ENCODE data around the gene MGAT4B. TPM values are rescaled to one million over a fixed set of nuclear protein-coding genes. Genes with fewer than 3 reads are reported as not detected.

The MGAT4B gene
- total RNA-seq, 1 experiment from 2014 or later: 406 TPM

DNA sequence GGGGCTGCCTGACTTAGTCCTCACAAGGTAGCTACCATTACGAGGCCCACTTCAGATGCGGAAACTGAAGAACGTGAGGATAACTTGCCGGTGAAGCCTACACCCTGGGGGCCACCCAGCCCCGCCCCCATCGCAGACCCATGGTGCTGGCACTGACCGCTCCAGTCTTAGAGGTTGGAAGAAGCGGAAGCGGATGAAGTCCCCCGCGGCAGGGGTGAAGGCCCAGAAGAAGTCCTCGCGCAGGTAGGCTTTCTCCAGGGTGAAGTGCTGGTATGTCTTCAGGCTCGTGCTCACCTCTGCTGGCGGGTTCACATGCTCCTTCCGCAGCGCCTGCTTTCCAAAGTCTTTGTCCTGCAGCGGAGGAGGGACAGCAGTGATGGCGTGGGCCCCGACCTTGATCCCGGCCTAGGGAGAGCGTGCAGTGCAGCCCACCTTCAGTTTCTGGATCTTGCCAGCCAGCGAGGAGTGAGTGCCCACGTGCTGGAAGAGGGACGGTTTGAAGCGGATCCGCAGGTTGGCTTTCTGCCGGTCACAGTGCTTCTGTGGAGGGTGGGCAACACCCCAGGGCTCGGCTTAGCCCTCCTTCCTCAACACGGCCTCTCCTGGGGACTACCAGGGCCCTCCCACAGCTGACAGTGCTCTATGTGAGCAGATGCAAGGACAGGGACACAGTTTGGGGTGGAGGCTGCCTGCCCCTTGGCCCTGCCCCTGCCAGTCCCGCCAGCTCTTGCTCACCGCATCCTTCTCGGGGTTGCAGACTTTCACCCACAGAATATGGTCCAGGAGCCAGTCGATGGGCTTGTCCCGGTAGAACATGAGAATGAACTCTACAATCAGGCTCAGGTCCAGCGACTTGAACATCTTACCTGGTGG is 7.7 kb downstream of the MGAT4B start:
- no peak overlapping the region for H3K27ac ChIP-seq (ENCODE audit: low read length)
- no peaks in the 10 kb centered on the region for H3K27me3 ChIP-seq (ENCODE audit: control insufficient read depth, insufficient read depth, low read length)
- no peak for TF ChIP-seq TCF7L2 (IDR thresholded peaks at IDR 0.05; ENCODE audit: low read depth, low read length)
- TF ChIP-seq POLR2AphosphoS5 (IDR thresholded peaks at IDR 0.05; ENCODE audit: low read depth, low read length): no peak; the same call in 1 of the 2 replicates
- TF ChIP-seq, protein P1, sequence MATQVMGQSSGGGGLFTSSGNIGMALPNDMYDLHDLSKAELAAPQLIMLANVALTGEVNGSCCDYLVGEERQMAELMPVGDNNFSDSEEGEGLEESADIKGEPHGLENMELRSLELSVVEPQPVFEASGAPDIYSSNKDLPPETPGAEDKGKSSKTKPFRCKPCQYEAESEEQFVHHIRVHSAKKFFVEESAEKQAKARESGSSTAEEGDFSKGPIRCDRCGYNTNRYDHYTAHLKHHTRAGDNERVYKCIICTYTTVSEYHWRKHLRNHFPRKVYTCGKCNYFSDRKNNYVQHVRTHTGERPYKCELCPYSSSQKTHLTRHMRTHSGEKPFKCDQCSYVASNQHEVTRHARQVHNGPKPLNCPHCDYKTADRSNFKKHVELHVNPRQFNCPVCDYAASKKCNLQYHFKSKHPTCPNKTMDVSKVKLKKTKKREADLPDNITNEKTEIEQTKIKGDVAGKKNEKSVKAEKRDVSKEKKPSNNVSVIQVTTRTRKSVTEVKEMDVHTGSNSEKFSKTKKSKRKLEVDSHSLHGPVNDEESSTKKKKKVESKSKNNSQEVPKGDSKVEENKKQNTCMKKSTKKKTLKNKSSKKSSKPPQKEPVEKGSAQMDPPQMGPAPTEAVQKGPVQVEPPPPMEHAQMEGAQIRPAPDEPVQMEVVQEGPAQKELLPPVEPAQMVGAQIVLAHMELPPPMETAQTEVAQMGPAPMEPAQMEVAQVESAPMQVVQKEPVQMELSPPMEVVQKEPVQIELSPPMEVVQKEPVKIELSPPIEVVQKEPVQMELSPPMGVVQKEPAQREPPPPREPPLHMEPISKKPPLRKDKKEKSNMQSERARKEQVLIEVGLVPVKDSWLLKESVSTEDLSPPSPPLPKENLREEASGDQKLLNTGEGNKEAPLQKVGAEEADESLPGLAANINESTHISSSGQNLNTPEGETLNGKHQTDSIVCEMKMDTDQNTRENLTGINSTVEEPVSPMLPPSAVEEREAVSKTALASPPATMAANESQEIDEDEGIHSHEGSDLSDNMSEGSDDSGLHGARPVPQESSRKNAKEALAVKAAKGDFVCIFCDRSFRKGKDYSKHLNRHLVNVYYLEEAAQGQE (IDR thresholded peaks at IDR 0.05; ENCODE audit: insufficient read depth in 1 of 2, low read depth in 2 of 2, low read length in 1 of 2): no peak
- TF ChIP-seq, protein P2, sequence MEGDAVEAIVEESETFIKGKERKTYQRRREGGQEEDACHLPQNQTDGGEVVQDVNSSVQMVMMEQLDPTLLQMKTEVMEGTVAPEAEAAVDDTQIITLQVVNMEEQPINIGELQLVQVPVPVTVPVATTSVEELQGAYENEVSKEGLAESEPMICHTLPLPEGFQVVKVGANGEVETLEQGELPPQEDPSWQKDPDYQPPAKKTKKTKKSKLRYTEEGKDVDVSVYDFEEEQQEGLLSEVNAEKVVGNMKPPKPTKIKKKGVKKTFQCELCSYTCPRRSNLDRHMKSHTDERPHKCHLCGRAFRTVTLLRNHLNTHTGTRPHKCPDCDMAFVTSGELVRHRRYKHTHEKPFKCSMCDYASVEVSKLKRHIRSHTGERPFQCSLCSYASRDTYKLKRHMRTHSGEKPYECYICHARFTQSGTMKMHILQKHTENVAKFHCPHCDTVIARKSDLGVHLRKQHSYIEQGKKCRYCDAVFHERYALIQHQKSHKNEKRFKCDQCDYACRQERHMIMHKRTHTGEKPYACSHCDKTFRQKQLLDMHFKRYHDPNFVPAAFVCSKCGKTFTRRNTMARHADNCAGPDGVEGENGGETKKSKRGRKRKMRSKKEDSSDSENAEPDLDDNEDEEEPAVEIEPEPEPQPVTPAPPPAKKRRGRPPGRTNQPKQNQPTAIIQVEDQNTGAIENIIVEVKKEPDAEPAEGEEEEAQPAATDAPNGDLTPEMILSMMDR (IDR thresholded peaks at IDR 0.05): no peak
- no peak for TF ChIP-seq SIN3A (IDR thresholded peaks at IDR 0.05; ENCODE audit: borderline replicate concordance, insufficient read depth, low read depth, low read length)
- H3K4me1 ChIP-seq (ENCODE audit: control insufficient read depth, insufficient read depth, low read length): peaks cover 27% of the 10 kb centered on the region
- in situ Hi-C loops (cut with HindIII; ENCODE audit: low pct_unique_long_range_greater_than_20kb, low sequenced_read_pairs): no loop called here
- no peaks in the 10 kb centered on the region for H3K9me3 ChIP-seq (ENCODE audit: control insufficient read depth, insufficient read depth, low read depth, low read length)
- peaks cover 4% of the 10 kb centered on the region for H3K36me3 ChIP-seq (ENCODE audit: control insufficient read depth, insufficient read depth, low read length)
- CTCF ChIA-PET: no interaction called here
- POLR2A ChIA-PET: no interaction called here
- BruUV-seq (replicated peaks): TSS peak; percentile 38
- intact Hi-C loops (cut with micrococcal nuclease; ENCODE audit: unreplicated experiment): no loop called here
- no peak for ATAC-seq
- DNase-seq (ENCODE audit: low read depth, low spot score): no peak
- no peak overlapping the region for H3K4me3 ChIP-seq (ENCODE audit: low read depth in 2 of 2, low read length in 2 of 2)

DNA sequence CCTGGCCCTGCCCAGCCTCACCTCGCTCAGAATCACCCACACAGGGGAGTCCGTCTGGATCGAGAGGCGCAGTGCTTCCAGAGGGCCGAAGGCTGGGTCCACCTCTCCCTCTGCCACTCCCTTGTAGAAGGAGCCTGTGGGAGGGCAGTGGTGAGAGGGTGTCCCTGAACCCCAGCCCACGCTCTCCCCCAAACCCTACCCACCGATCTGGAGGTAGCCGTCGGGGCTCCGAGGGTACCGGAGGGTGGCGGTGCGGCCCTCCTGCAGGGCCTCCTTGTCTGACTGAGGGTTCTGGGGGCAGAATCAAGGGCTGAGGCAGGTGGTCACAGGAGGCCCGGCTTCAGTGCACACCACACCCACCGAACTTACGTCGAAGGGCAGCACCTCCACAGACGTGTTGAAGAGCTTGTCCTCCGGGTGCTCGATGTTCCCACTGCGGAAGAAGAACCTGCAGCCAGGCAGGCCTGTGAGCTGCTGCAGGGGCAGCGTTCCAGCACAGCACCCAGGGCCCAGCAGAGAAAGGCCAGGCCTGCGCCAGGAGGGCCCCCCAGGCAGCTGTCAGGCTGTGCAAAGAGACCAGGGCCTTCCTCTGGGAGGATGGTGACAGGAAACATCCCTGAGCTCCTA is 8.4 kb downstream of the MGAT4B start:
- ATAC-seq (no peak), DNase-seq (ENCODE audit: low read depth, low spot score) (no peak)
- Histone ChIP-seq H3K4me3 (ENCODE audit: low read depth in 2 of 2, low read length in 2 of 2) (no peak overlapping the region), H3K36me3 (ENCODE audit: control insufficient read depth, insufficient read depth, low read length) (peaks cover 4% of the 10 kb centered on the region), H3K4me1 (ENCODE audit: control insufficient read depth, insufficient read depth, low read length) (peaks cover 22% of the 10 kb centered on the region), H3K27me3 (ENCODE audit: control insufficient read depth, insufficient read depth, low read length) (no peaks in the 10 kb centered on the region), H3K9me3 (ENCODE audit: control insufficient read depth, insufficient read depth, low read depth, low read length) (no peaks in the 10 kb centered on the region), H3K27ac (ENCODE audit: low read length) (no peak overlapping the region)
- intact Hi-C loops (cut with micrococcal nuclease; ENCODE audit: unreplicated experiment) (no loop called here), in situ Hi-C loops (cut with HindIII; ENCODE audit: low pct_unique_long_range_greater_than_20kb, low sequenced_read_pairs) (no loop called here)
- ChIA-PET POLR2A (no interaction called here), CTCF (interaction anchor here (0.6 kb wide), 1 partner anchor 34 kb away, joined by 4 read pairs; no protein-coding TSS in a partner anchor)
- TF ChIP-seq TCF7L2 (IDR thresholded peaks at IDR 0.05; ENCODE audit: low read depth, low read length): no peak
- no peak for TF ChIP-seq SIN3A (IDR thresholded peaks at IDR 0.05; ENCODE audit: borderline replicate concordance, insufficient read depth, low read depth, low read length)
- no peak for TF ChIP-seq POLR2AphosphoS5 (IDR thresholded peaks at IDR 0.05; ENCODE audit: low read depth, low read length)
- TF ChIP-seq, protein P1 (IDR thresholded peaks at IDR 0.05; ENCODE audit: insufficient read depth in 1 of 2, low read depth in 2 of 2, low read length in 1 of 2): no peak
- TF ChIP-seq, protein P2 (IDR thresholded peaks at IDR 0.05): no peak
- BruUV-seq (replicated peaks): no TSS peak

All from Panc1 (cell line).